GM19468 (cell line): Measurements from ENCODE around the gene ARL8A.
"Not testable (repeated sequence)": the region's sequence is repeated elsewhere in the genome, so short reads cannot be mapped to it uniquely, and the experiment has no call there.

Source experiments
- ATAC-seq: cut with Tn5 transposase; IDR thresholded peaks from one replicate; pipeline ENCODE4 v1.9.1; 2021; ENCODE audit warnings: mild to moderate bottlenecking, moderate library complexity, moderate number of reproducible peaks; ENCODE audit not compliant: unreplicated experiment; ENCODE audit errors: extremely low read depth

The ARL8A gene

DNA sequence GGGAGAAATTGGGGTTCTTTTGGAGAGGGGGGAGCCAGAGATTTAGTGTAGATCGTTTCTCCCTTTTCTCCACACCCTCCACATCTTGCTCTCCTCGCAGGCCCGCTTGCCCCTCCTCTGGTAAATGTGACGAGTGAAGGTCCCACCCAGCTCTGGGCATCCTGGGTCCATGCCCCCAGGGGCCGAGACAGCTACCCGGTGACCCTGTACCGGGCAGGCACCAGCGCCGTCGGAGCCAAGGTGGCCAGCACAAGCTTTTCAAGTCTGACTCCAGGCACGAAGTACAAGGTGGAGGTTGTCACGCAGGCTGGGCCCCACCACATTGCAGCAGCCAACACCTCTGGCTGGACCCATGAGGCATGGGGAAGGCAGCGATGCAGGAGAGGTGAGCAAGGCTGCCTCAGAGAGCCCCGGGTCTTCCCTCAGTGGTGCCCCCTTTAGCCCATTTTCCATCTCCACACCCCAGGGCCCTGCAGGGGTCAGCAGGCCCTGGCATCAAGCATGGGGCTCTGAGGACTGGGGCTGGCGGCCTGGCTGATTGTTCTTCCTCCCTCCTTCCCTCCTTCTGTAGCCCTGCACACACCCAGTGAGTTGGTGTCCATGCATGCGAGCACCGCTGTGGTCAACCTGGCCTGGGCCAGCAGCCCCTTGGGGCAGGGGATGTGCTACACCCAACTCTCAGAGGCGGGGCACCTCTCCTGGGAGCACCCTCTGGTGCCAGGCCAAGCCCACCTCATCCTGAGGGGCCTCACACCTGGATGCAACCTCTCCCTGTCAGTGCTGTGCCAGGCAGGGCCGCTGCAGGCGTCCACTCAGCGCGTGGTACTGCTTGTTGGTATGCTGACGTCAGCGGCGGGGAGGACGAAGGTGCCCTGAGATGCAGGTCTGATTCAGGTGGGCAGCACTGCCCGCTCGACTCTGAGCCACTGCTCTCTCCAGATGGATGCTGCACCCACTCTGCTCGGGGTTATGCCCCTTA lies 32.7 kb upstream of the ARL8A start:
- no peak for ATAC-seq

DNA sequence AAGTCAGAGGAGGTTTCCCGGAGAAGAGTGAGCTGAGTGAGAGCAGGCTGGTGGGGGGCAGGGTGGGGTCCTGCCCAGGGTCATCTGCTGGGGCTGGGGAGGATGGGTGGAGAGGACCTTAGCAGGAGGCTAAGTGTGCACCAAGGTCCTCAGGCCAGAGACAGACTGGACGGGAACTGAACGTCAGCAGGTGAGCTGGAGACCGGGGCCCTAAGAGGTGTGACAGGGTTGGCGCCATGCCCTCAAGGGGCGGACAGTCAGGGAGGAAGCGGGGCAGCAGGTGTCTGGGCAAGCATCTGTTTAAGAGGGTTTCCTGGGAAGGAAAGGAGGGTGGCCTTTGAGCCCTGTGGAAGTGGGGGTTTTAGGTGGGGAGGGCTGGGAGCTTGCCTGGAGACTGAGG lies 29.5 kb upstream of the ARL8A start:
- no peak for ATAC-seq

DNA sequence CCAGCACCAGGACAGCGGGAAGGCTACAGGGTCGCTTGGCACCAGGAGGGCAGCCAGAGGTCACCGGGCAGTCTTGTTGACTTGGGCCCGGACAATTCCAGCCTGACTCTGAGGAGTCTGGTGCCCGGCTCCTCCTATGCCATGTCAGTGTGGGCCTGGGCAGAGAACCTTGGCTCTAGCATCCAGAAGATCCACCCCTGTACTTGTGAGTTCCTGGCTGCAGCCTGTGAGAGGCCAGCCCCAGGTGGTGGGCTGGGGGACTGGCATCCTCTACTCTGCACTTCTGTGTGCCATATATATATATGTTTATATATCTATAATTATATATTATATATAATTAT lies 27.4 kb upstream of the ARL8A start:
- ATAC-seq, result no peak

DNA sequence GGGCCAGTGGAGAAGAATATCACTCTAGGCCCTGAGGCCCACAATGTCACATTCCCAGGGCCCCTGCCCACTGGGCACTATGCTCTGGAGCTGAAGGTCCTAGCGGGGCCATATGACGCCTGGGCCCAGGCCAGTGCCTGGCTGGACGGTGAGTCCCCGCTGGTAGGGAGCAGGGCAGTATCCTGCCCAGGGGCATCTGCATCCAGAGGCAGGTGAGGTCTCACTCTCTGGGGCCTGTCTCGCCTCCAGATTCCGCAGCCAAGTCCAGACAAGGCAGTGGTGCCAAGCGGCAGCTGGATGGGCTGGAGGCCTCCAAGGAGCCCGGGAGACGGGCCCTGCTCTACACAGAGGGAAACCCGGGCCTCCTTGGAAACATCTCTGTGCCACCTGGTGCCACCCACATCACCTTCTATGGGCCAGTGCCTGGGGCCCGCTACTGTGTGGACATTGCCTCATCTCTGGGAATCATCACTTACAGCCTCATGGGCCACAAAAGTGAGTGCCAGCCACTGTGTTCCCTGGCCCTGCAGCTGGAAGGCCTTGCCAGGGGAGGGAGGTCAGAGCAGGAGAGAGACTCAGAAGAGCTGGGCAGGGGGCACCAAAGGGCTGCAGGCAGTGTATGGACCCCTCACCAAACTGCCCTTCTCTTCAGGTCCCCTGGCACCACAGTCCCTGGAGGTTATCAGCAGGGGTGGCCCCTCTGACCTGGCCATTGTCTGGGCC lies 26.9 kb upstream of the ARL8A start:
- no peak for ATAC-seq

DNA sequence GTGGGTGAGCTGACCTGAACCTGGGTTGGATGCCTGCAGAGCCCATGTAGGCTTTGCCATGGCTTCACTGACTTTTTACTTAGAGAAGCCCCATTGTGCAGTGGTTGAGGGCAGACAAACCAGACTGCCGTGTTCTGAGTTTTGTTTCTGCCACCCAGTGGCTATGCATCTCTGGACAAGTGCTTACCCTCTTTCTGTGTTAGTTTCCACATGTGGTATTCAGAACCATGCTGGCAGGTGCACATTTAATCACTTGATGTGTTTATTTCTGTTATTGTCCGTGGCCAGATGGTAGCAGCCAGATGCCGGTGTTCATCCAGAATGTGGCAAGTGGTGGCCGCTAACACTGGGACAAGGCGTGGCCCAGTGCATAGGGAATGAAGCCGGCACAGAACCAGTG lies 26.2 kb upstream of the ARL8A start:
- no peak for ATAC-seq

DNA sequence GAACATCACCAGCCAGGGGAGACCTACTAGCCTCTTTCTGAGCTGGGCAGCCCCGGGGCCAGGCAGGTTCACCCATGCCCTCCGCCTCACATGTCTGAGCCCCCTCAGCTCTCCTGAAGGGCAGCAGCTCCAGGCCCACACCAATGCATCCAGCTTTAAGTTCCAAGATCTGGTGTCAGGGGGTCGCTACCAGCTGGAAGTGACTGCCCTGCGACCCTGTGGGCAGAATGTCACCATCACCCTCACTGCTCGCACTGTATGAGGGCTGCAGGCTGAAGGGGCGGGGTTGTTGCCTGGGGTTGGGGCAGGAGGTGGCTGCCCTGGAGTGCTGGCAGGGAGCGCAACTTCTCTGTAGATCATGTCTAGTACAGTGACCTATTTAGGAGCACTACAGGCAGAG lies 24.3 kb upstream of the ARL8A start:
- ATAC-seq, result no peak

DNA sequence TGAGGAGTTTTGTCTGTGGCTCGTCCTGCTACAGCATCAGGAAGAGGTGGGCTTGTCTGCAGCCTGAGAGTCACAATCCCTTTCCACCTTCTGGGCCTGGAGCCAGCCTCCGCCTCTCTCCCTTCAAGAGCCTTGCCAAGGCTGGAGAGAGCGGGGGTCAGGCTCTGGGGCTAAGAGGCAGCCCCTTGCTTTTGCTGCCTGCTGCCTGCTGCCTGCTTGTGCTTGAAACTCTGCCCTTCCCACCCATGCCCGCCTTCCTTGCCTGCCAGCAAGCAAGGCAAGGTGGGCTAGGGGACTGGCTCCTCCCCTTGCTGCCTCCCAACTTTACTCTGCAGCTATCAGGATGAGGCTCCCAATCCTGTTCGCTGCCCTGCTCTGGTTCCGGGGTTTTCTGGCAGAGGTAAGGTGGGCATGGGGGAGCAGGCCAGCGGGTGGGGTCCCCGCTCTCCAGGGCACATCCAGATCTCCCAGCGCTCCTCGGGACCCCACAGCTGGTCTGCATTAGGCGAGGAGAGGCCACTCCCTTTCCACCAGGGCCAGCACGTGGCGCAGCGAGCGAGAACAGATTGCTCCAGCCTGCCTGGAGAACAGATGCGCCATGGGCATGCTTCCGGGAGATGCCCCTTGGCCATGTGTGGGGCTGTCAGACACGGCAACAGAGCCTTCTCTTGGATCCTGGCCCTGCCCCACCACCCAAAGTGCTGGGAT lies 23.3 kb upstream of the ARL8A start:
- no peak for ATAC-seq

DNA sequence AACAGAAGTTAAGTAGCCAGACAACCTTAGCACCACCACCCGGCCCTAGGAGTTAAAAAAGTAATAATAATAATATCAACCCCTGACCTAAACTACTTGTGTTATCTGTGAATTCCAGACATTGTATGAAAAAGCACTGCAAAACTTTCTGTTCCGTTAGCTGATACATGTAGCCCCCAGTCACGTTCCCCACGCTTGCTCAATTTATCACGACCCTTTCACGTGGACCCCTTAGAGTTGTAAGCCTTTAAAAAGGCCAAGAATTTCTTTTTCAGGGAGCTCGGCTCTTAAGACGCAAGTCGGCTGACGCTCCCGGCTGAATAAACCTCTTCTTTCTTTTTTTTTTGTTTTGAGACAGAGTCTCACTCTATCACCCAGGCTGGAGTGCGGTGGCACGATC lies 22.5 kb upstream of the ARL8A start:
- ATAC-seq, result not testable (repeated sequence)

DNA sequence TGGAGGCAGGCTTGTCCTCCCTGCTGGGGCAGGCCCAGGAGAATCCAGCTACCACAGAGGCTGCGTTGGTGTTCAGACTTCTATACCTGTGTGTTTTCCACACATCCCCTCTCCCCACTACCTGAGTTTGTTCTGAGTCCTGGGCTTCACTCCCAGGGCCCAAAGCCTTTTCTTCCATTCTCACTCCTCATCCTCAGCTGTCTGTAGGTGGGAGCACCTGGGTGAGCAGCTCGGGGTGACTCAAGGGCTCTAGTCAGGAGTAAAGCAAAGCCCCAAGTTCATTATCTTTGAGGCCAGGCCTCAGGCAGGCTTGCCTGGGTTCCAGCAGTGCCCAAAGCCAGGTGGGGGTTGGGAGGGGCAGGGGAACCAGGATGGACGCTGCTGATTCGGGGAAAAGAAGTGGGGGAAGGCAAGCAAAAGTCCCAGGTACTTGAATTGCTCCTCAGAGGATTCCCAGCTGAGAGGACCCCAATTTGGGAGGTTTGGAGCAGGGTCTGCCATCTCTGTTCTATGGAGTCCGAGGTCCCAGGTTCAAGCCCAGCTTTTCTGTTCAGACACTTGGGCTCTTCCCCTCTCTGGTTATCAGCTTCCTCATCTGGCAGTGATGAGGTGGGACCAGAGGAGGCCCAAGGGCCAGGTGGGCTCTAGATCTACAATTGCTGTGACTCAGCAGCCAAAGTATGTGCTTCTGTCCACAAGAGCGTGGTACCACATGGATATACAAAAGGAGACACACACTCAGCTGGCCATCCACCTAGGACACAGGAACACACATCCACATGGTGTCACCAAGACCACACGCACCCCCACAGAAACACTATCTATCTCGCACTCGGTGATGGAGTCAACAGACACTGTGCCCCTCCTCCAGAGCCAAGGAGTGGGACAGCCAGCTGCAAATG lies 21.7 kb upstream of the ARL8A start:
- ATAC-seq, result no peak

DNA sequence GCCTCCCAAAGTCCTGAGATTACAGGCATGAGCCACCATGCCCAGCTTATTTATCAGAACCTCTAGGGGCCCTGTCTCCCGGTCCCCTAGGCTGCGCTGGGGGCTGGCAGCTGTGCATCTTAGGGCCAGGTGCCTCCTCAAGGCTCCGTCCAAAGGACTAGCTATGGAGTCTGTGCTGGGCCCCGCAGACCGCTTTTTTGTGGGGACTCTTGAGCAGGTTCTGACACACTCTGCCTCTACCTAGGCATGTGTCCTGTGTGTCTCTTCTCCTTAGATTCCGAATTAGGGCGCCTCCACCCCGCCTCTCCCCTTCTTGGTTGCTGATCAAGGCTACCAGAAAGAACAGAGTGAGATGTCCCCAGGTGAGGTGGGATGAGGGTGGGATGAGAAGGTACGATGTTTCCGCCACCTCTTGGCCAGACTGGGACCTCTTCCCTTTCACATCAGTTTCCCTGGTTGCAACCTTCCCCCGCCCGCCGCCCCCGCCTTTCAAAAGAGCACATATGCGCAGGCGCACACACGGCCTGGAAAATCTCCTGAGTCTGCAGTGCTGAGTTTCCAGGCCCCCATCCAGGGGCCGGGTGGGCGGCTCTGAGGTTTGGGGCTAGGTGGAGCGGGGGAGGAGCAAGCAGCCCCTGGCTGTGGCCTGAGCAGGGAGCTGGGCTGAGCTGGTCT lies 20.9 kb upstream of the ARL8A start:
- no peak for ATAC-seq

DNA sequence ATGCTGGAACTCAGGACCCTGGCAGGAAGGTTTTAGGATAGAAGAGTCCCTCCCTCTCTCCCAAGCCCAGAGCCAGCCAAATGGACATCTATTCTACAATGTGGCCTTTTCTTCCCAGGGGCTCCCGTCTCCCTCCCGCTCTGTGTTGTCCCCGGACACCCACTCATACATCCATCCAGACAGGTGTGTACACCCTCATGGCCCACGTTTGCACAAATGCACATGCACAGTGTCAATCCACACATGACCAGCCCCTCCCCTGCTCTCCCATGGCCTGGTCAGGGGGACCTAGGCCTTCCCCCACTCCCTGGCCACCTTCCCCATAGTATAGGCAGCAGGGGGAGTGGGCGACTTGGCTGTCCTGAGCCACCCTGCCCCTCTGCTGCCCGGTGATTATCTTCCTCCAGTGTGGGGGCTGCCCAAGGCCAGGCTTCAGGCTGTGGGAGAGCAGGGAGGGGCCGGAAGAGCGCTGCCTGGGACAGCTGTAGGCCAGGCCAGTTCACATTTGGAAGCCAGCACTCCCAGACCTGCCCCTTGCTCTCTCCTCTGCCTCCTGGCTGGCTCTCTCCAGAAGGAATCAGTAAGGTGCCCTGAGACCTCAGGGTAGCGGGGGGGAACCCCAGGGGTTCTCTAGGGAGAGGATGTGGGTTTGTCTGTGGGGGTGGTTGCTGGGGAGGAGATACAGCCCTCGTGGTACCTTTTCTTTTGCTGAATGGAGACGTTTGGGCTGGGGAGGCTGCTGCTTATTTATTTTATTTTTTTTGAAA lies 19.9 kb upstream of the ARL8A start:
- no peak for ATAC-seq

DNA sequence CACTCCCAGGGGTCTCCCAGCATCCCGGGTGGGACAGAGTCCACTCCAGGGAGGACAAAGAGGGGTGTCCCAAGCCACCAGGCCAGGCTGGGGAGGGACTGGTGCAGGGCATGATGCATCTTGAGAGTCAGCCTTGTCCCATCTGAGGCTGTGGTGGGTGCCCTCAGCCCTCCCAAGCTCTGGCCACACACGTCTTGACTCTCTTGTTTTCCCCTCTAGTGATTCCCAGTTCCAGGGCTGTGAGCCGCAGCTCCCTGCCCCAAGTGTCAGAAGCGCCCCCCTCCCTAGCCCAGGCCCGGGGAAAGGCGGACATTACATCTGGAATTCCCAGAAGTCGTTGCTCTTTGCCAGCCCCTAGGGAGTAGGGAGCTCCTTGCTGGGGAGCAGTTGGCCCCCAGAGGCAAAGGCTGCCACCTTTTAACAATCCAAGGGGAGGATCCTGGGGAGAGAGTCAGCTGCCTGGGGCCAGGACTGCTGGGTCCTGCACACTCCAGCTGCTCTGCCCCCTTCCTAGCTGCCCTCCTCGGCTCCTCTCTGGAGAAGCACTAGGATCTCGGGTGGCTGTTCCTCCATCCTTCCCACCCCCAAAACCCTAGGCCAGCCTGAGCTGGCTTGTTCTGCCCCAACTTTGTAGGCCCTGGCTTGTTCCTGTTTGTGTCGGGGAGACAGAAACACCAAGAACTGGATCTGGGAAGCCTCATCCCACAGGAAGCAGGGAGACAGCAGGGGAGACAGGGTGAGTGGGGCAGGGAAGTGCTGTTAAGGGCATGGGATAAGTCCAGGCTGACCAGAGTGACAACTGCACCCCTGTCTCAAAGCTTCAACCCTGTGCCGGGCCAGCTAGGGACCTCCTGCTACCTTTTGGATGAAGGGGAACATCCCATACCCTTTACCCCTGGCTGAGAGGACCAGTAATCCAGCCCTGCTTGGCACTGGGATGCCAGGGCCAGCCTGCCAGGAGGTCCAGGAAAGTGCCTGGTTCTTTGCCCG lies 19.0 kb upstream of the ARL8A start:
- ATAC-seq, result no peak

DNA sequence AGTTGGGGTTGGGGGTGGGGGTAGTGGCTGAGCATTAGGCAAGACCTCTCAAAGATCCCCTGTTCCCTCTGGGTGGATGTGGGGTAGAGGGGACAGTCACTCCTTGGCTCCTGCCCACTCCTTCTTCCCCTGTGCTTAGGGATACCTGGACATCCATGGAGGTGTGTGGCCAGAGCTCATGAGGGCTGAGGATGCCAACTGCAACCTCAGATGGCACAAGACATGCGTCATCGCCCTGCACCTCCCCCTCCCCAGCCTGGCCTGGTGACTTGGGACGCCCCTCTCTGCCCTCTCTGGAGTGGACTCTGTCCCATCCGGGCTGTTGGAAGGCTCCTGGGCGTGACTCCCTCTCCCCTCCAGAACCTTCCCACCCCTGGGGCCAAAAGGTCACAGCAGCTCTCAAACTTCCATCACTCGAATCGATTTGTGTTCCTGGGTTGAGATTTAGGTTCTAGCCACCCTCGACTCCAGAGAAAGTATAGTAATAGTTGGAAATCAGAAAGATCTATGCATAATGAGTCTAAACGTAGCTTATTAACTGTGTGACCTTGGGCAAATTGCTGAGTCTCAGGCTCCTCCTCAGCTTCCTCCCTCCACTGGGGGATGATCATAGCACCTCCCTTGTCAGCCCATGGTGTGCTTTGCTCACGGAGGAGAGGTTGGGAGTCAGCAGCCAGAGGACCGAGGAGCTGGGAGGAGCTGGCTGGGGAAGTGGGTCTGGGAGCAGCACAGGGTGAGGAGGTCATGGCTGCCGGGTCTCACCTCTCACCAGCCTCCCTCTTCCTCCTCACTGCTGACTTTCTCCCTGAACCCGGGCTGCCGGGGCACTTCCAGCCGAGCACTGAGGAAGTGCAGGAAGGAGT lies 18.1 kb upstream of the ARL8A start:
- ATAC-seq, result no peak

DNA sequence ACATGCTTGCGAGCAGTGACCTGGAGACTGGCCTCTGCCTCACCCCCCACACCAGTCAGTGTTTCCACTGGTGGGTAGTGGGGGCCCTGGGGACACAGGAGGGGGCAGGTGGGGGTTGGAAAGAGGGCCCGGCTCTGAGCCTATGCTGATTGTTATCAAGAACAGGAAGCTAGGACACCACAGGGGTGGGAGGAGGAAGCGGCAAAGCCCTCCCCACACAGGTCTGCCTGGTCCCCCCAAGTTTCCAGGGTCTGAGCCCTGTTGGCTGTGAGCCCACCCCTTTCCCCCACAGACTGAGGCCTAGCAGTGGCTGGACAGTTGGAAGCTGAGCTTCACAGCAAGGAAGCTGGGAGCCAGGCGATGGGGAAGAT lies 17.5 kb upstream of the ARL8A start:
- ATAC-seq, result no peak

DNA sequence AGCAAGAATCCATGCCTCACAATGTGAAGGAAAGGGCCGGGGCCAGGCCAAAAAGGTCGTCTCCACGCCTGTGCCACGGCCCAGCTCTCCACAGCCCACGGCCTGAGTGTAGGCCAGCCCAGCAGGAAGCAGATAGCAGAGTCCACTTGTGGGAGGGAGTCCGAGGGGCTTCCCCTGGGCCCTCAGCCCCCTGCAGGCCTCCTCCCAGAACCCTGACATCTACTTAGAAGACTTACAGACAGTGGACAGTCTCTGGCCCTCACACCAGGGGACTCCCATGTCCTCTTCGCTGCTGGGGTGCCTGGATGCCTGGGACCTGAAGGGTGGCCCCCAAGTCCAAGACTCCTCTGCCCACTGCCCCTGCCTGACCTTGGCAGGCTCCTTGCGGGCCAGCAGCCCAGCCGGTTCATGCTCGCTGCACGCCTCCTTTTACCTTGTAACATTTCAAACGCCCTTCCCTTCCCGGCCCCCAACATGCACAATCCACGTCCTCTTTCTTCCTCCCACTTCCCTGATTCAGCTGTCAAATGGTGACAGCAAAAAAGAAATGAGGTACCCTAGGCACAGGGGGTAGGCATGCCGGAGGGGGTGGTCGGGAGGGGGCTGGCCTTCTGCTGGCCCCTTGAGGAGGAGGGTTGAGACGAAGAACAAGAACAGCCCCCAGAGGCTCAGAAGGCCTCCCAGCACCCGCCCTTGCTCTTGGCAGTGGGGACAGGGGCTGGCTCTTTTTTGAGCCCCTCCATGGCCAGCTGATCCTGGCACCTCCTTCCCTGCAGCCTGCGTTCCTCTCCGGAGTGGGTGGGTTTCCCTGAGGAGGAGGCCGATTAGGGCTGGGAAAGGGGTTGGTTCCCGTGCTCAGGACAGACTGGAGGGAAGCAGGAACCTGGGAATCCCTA lies 16.9 kb upstream of the ARL8A start:
- no peak for ATAC-seq
